ENCODE results near the gene ACAD9. TPM values are rescaled to one million over a fixed set of nuclear protein-coding genes. Genes with fewer than 3 reads are reported as not detected.

Gene ACAD9
- total and polyA plus RNA-seq, 2 of the 13 experiments (the other 11 are each of a cell fraction or from before 2014, with no cell fraction given): 15.3 to 38.2 TPM

DNA sequence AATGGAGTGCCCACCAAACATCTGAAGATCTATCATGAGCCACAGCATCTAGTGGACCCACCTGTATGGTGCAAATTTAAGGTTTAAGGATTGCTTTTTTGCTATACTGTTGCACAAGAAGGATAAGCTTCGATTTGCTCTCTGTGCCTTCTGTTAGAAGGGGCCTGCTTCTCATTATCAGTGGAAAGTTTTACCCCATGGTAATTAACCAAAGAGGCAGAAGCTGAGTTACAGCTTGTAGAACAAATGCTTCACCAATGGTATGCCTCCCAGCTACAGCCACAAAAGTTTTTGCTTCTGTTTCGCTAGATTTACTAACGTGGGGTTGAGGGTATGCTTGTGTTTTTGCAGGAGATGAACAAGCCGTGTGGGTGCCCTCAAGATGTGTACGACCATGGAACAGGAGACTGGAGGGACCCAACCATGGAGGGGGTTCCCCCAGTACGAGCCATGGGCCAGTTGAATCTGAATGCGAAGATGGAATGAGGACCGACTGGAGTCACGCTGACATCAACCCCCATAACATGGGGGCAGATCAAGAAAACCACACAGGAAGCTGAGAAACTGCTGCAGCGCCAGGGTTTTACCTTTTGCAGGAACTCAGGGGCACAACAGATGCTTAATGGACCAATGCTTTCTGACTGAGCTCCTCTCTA lies 43.5 kb downstream of the ACAD9 start (continued):
- TF ChIP-seq, protein P1, sequence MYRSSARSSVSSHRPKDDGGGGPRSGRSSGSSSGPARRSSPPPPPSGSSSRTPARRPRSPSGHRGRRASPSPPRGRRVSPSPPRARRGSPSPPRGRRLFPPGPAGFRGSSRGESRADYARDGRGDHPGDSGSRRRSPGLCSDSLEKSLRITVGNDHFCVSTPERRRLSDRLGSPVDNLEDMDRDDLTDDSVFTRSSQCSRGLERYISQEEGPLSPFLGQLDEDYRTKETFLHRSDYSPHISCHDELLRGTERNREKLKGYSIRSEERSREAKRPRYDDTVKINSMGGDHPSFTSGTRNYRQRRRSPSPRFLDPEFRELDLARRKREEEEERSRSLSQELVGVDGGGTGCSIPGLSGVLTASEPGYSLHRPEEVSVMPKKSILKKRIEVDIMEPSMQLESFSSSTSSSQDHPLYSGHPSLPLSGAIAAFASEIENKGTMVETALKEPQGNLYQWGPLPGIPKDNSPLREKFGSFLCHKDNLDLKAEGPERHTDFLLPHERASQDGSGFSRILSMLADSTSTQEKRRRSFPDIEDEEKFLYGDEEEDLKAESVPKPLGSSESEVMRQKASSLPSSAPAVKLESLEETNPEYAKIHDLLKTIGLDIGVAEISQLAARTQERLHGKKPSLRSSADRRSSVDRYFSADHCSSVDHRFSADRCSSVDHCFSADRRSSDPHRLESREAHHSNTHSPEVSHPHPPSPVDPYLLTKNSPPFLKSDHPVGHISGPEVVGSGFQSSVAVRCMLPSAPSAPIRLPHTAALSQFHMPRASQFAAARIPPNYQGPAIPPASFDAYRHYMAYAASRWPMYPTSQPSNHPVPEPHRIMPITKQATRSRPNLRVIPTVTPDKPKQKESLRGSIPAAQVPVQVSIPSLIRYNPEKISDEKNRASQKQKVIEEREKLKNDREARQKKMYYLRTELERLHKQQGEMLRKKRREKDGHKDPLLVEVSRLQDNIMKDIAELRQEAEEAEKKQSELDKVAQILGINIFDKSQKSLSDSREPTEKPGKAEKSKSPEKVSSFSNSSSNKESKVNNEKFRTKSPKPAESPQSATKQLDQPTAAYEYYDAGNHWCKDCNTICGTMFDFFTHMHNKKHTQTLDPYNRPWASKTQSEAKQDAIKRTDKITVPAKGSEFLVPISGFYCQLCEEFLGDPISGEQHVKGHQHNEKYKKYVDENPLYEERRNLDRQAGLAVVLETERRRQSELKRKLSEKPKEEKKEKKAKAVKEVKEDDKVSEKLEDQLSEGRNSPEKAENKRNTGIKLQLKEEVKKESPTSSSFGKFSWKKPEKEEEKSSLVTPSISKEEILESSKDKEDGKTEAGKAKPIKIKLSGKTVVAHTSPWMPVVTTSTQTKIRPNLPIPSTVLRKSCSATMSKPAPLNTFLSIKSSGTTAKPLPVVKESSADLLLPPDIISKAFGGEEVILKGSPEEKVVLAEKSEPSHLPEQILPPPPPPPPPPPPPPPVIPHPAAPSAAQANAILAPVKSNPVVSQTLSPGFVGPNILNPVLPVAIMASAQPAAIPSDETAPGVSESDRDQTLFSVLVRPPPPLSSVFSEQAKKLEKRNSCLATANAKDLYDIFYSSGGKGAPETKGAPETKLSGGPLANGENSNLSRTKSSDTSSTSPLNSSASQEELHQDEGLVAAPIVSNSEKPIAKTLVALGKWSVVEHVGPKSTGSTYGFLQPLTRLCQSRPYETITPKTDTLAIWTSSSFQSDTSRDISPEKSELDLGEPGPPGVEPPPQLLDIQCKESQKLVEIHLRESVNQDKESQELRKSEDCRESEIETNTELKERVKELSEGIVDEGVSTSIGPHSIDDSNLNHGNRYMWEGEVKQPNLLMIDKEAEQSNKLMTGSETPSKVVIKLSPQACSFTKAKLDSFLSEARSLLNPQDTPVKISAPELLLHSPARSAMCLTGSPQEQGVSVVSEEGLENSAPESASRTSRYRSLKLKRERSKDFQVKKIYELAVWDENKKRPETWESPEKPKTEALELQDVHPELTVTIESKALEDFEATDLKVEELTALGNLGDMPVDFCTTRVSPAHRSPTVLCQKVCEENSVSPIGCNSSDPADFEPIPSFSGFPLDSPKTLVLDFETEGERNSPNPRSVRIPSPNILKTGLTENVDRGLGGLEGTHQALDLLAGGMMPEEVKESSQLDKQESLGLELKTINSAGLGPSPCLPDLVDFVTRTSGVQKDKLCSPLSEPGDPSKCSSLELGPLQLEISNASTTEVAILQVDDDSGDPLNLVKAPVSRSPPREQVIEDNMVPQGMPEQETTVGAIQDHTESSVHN (CRISPR knock-in tag; IDR thresholded peaks at IDR 0.05): no peak
- TF ChIP-seq POLR2AphosphoS5 (IDR thresholded peaks at IDR 0.05; ENCODE audit: low read depth, low read length) (no peak), KLF9 (CRISPR knock-in tag; IDR thresholded peaks at IDR 0.05; ENCODE audit: low read depth) (no peak), ZNF609 (CRISPR knock-in tag; IDR thresholded peaks at IDR 0.05; ENCODE audit: borderline replicate concordance) (no peak), HOXD1 (CRISPR knock-in tag; IDR thresholded peaks at IDR 0.05) (no peak), RXRB (CRISPR knock-in tag; IDR thresholded peaks at IDR 0.05; ENCODE audit: borderline replicate concordance) (no peak), MLLT10 (CRISPR knock-in tag; IDR thresholded peaks at IDR 0.05) (no peak)
- TF ChIP-seq, protein P2, sequence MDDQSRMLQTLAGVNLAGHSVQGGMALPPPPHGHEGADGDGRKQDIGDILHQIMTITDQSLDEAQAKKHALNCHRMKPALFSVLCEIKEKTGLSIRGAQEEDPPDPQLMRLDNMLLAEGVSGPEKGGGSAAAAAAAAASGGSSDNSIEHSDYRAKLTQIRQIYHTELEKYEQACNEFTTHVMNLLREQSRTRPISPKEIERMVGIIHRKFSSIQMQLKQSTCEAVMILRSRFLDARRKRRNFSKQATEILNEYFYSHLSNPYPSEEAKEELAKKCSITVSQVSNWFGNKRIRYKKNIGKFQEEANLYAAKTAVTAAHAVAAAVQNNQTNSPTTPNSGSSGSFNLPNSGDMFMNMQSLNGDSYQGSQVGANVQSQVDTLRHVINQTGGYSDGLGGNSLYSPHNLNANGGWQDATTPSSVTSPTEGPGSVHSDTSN (CRISPR knock-in tag; IDR thresholded peaks at IDR 0.05; ENCODE audit: borderline replicate concordance): no peak

Measured in HepG2 (cell line).